Endothelial cell of umbilical vein (primary cell): ENCODE results near the gene PTGES. TPM values are rescaled to one million over a fixed set of nuclear protein-coding genes. Genes with fewer than 3 reads are reported as not detected.
"Not testable (repeated sequence)": the region's sequence is repeated elsewhere in the genome, so short reads cannot be mapped to it uniquely, and the experiment has no call there.

Experiments used
- BruUV-seq: library from RNA; stranded (reverse); fragments of 400-500 nt; replicated peaks from 2 replicates; lab custom pipeline; 2021; lab: Mats Ljungman, UMichigan
- CTCF ChIA-PET: fragments of 300-600, 350-600 bp; sonication (Branson Sonifier 250); formaldehyde crosslinking; loops from one replicate; lab custom pipeline; 2021; ENCODE audit warnings: antibody characterized with exemption, inconsistent platforms; lab: Charles Lee
- POLR2A ChIA-PET: fragments of 300-600, 350-600 bp; sonication (Branson Sonifier 250); formaldehyde crosslinking; loops from one replicate; lab custom pipeline; 2021; ENCODE audit warnings: antibody characterized with exemption, inconsistent platforms; lab: Charles Lee
- DNase-seq: peaks from one replicate; pipeline ENCODE4 v3.0.0-alpha.2; 2011; ENCODE audit warnings: low read depth, low spot score
- FAIRE-seq: peaks from 2 replicates; lab custom pipeline; 2011; peaks lifted over from hg19 to GRCh38; lab: Jason Lieb, UNC
- H2AFZ ChIP-seq: 2 replicates; pipeline ENCODE4 v1.6.0; 2012; ENCODE audit warnings: low read depth, low read length, control low read depth, inconsistent platforms
- H3K27ac ChIP-seq: 2 replicates; pipeline ENCODE4 v1.5.1; 2011; ENCODE audit warnings: low read depth, mild to moderate bottlenecking, control low read depth, low read length, moderate library complexity; ENCODE audit not compliant: insufficient read depth
- H3K27me3 ChIP-seq, 2 experiments: 2 replicates each; pipeline versions ENCODE4 v1.6.0 to v1.6.1; 2011; ENCODE audit warnings: low read length in 2 of 2, mixed read lengths in 1 of 2; ENCODE audit not compliant: control insufficient read depth in 2 of 2, insufficient read depth in 2 of 2
- H3K36me3 ChIP-seq, 2 experiments: 2 replicates in 1 of 2; 3 replicates in 1 of 2; pipeline ENCODE4 v1.5.1; 2011; ENCODE audit warnings: low read length in 2 of 2, mild to moderate bottlenecking in 1 of 2, moderate library complexity in 1 of 2; ENCODE audit not compliant: control insufficient read depth in 2 of 2, insufficient read depth in 2 of 2; ENCODE audit errors: extremely low read depth in 1 of 2
- H3K4me1 ChIP-seq: 3 replicates; pipeline ENCODE4 v1.5.1; 2011; ENCODE audit warnings: mild to moderate bottlenecking, low read length; ENCODE audit not compliant: control insufficient read depth, insufficient read depth; ENCODE audit errors: extremely low read depth
- H3K4me2 ChIP-seq: 2 replicates; pipeline ENCODE4 v1.6.1; 2011; ENCODE audit warnings: low read length, control low read depth, mixed read lengths; ENCODE audit not compliant: insufficient read depth
- H3K4me3 ChIP-seq, 3 experiments: fragments of 200-600 bp in 1 of 3; sonication (generic), shearing (Covaris generic) in 1 of 3; replicated peaks in 1 of 3; 2 replicates each; pipeline ENCODE4 v1.5.1; 2011 to 2016; ENCODE audit warnings: control low read depth in 3 of 3, low read length in 3 of 3, mild to moderate bottlenecking in 2 of 3, inconsistent platforms in 1 of 3, low read depth in 1 of 3, moderate library complexity in 1 of 3; ENCODE audit not compliant: insufficient read depth in 1 of 3
- H3K79me2 ChIP-seq: 2 replicates; pipeline ENCODE4 v1.6.0; 2012; ENCODE audit warnings: low read length, inconsistent platforms; ENCODE audit not compliant: control insufficient read depth, insufficient read depth
- H3K9ac ChIP-seq: replicated peaks from 2 replicates; pipeline ENCODE3; 2011; ENCODE audit warnings: low read length, control low read depth; ENCODE audit not compliant: insufficient read depth; ENCODE audit errors: extremely low read depth
- H3K9me1 ChIP-seq: replicated peaks from 3 replicates; pipeline ENCODE4 v1.6.0; 2011; ENCODE audit warnings: mild to moderate bottlenecking, low read length; ENCODE audit not compliant: control insufficient read depth, insufficient read depth; ENCODE audit errors: extremely low read depth
- H3K9me3 ChIP-seq: replicated peaks from 2 replicates; pipeline ENCODE4 v1.5.1; 2012; ENCODE audit warnings: low read length, inconsistent platforms; ENCODE audit not compliant: control insufficient read depth, insufficient read depth
- H4K20me1 ChIP-seq: replicated peaks from 2 replicates; pipeline ENCODE3; 2011; ENCODE audit warnings: mild to moderate bottlenecking, low read length; ENCODE audit not compliant: control insufficient read depth, insufficient read depth; ENCODE audit errors: extremely low read depth
- EZH2 ChIP-seq: IDR thresholded peaks from 2 replicates; pipeline ENCODE4 v1.6.1; 2012; ENCODE audit warnings: borderline replicate concordance, low read depth, mild to moderate bottlenecking, moderate library complexity, low read length, inconsistent platforms; ENCODE audit not compliant: severe bottlenecking
- GATA2 ChIP-seq: IDR thresholded peaks from 2 replicates; pipeline ENCODE4 v1.7.0; 2011; ENCODE audit warnings: low read depth, mild to moderate bottlenecking, moderate library complexity, mixed read lengths, low read length; ENCODE audit not compliant: insufficient read length, insufficient read depth
- JUN ChIP-seq: IDR thresholded peaks from 2 replicates; pipeline ENCODE4 v1.6.1; 2011; ENCODE audit warnings: borderline replicate concordance, low read depth; ENCODE audit not compliant: insufficient read length, insufficient read depth
- MAX ChIP-seq: IDR thresholded peaks from 2 replicates; pipeline ENCODE4 v1.6.1; 2011; ENCODE audit not compliant: insufficient read depth, insufficient read length
- MYC ChIP-seq: IDR thresholded peaks from one replicate; pipeline ENCODE4 v1.6.1; 2011; ENCODE audit warnings: mild to moderate bottlenecking, low read depth, low read length
- POLR2AphosphoS5 ChIP-seq: IDR thresholded peaks from 2 replicates; pipeline ENCODE4 v1.6.1; 2012; ENCODE audit warnings: low read depth, mild to moderate bottlenecking, control low read depth, low read length, moderate library complexity; ENCODE audit not compliant: insufficient read depth
- dilution Hi-C: fragments of 300-500 bp; cut with MboI; formaldehyde crosslinking; loops from one replicate; pipeline ENCODE4 v1.15.0; 2019; ENCODE audit warnings: low sequenced_read_pairs; ENCODE audit not compliant: extremely low pct_ligation_motif_present
- intact Hi-C: fragments of 100-400 bp; cut with micrococcal nuclease; formaldehyde crosslinking; loops from one replicate; pipeline ENCODE4 v1.10.0; 2022
- polyA plus RNA-seq, 4 experiments: library from polyadenylated mRNA; depleted of rRNA in 3 of 4; stranded (reverse) in 3 of 4; unstranded in 1 of 4; fragments of >200 nt; gene quantifications; 2 replicates each; pipeline versions ENCODE4 v1.2.1 to v1.2.3, GENCODE V29; 2011 to 2012; ENCODE audit warnings: missing spikeins in 1 of 4
- total RNA-seq: library from RNA; stranded (reverse); gene quantifications from 2 replicates; pipeline ENCODE4 v1.2.3, GENCODE V29; 2021

Gene PTGES
- total and polyA plus RNA-seq, 2 donors (not counting 3 experiments of a cell fraction or from before 2014, with no cell fraction given): not detected

- dilution Hi-C loops (no loop called here), intact Hi-C loops (no loop called here)
- POLR2A ChIA-PET: no interaction called here
- no TSS peak for BruUV-seq
- H3K9me1 ChIP-seq: no peaks in the 10 kb centered on the region
- no peaks in the 10 kb centered on the region for H3K36me3 ChIP-seq
- no peak overlapping the region for H3K4me3 ChIP-seq
- H3K9ac ChIP-seq: no peak overlapping the region
- no peak for DNase-seq
- H4K20me1 ChIP-seq: no peaks in the 10 kb centered on the region
- peaks cover 2 to 6% of the 10 kb centered on the region in 2 experiments for H3K27me3 ChIP-seq
- H3K4me1 ChIP-seq: no peaks in the 10 kb centered on the region
- CTCF ChIA-PET: interaction anchor here (1.3 to 5.5 kb wide), 3 partner anchors 11 to 16 kb away, joined by 3 to 28 read pairs (median 4); no protein-coding TSS in a partner anchor
- no peaks in the 10 kb centered on the region for H3K9me3 ChIP-seq
- no peak overlapping the region for H3K27ac ChIP-seq
- H3K4me2 ChIP-seq: no peak overlapping the region
- TF ChIP-seq EZH2: no peak
- TF ChIP-seq MAX: no peak
- no peak for TF ChIP-seq POLR2AphosphoS5
- no peak for TF ChIP-seq JUN
- TF ChIP-seq MYC: no peak
- no peak for TF ChIP-seq GATA2
- FAIRE-seq: no peak
- H3K79me2 ChIP-seq: no peaks in the 10 kb centered on the region
- no peak overlapping the region for H2AFZ ChIP-seq
Observed at GRCh38 chr9:129750013-129750638, 2.7 kb downstream of the PTGES start.

- DNase-seq (no peak), FAIRE-seq (no peak)
- Histone ChIP-seq H3K4me1 (no peaks in the 10 kb centered on the region), H3K9me3 (no peaks in the 10 kb centered on the region), H3K27ac (no peak overlapping the region), H3K36me3 (no peaks in the 10 kb centered on the region), H3K79me2 (no peaks in the 10 kb centered on the region), H3K9ac (no peak overlapping the region), H4K20me1 (no peaks in the 10 kb centered on the region), H3K4me3 (no peak overlapping the region), H3K27me3 (peaks cover 2 to 6% of the 10 kb centered on the region in 2 experiments), H3K9me1 (no peaks in the 10 kb centered on the region), H3K4me2 (no peak overlapping the region), H2AFZ (no peak overlapping the region)
- intact Hi-C loops: no loop called here
- BruUV-seq: no TSS peak
- ChIA-PET CTCF (interaction anchor here (0.6 to 5.5 kb wide), 4 partner anchors 12 to 34 kb away, joined by 3 to 28 read pairs (median 4); no protein-coding TSS in a partner anchor), POLR2A (no interaction called here)
- dilution Hi-C loops: no loop called here
- TF ChIP-seq EZH2 (no peak), MYC (no peak), GATA2 (no peak)
Observed at GRCh38 chr9:129749575-129749974, 3.3 kb downstream of the PTGES start.

GRCh38 chr9:129749052-129749451 is 3.8 kb downstream of the PTGES start:
- dilution Hi-C loops, H3K79me2 ChIP-seq, H3K27me3 ChIP-seq, H4K20me1 ChIP-seq, H3K4me2 ChIP-seq, intact Hi-C loops, H2AFZ ChIP-seq, H3K36me3 ChIP-seq, H3K9me1 ChIP-seq, H3K27ac ChIP-seq, H3K9me3 ChIP-seq, POLR2A ChIA-PET, H3K4me1 ChIP-seq, BruUV-seq, DNase-seq, H3K9ac ChIP-seq, FAIRE-seq, H3K4me3 ChIP-seq: not testable (repeated sequence)
- CTCF ChIA-PET: interaction anchor here (0.6 to 5.5 kb wide), 4 partner anchors 11 to 34 kb away, joined by 3 to 28 read pairs (median 4); no protein-coding TSS in a partner anchor
